GM12892 (cell line): ENCODE data around the gene GADD45G.

Experiments used
- POLR2A ChIP-seq: IDR thresholded peaks from 2 replicates; pipeline ENCODE4 v1.6.1; 2011; ENCODE audit warnings: low read depth, low read length, control low read depth
- POLR2AphosphoS5 ChIP-seq: IDR thresholded peaks from 2 replicates; pipeline ENCODE4 v1.6.1; 2011; ENCODE audit warnings: low read depth, low read length, control low read depth

DNA sequence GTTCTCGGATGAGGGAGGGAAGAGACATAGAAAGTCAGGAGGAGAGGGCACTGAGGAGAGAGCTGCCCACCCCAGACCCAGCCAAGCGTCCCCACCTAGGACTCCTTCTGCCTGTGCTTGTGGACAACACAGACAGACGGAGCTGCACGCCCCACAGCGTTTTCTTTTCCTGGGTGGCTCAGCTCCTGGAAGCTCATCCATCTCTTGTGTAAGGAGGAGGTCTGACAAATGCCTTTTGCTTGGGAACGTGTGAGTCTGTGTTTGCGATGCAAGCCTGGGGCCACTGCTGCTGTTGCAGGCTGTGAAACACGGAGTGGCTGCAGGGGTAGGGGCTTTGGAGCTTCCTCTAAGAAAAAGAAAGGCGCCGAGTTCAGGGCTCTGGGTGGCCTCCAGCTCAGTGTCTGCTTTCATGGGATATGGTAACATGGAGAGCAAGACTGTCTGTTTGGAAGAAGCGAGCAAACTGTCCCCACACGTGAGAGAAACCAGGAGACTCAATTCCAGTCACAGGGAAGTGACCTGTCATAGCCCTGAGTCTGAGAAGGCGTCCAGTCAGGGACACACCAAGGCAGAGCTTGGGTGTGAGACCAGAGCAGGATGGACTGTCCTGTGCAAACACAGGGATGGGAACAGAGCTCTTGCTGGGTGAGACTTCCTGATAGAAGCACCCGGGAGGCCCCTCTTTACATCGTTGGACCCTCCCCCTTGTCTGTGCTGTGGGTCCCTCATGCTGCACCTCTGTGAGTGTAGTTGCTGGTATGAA is 42.7 kb downstream of the GADD45G start:
- TF ChIP-seq POLR2A (no peak), POLR2AphosphoS5 (no peak)
